GM18909 (cell line): ENCODE results near the gene FRMD4A.
"Not testable (repeated sequence)": the region's sequence is repeated elsewhere in the genome, so short reads cannot be mapped to it uniquely, and the experiment has no call there.

ENCODE experiments used
- ATAC-seq: cut with Tn5 transposase; IDR thresholded peaks from one replicate; pipeline ENCODE4 v1.9.1; 2021; ENCODE audit warnings: mild to moderate bottlenecking; ENCODE audit not compliant: unreplicated experiment, poor library complexity

FRMD4A gene

DNA sequence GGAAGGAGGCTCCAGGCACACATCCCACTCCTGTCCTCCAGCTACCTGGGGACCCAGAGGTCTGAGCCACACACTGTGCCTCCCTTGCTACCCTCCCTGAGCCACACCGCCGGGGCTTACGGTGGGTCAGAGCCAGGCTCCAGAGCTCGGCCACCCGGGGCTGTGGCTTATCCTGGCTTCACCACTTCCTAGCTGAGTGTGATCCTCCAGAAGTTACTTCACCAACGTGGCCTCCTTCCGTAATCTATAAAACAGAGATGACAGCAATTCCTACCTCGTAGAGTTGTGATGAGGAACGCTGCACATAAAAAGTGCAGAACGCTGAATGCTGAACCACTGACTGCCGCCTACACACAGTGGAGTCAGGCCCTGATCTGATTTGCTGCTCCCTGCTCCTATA lies 458.9 kb downstream of the FRMD4A start:
- ATAC-seq: no peak

DNA sequence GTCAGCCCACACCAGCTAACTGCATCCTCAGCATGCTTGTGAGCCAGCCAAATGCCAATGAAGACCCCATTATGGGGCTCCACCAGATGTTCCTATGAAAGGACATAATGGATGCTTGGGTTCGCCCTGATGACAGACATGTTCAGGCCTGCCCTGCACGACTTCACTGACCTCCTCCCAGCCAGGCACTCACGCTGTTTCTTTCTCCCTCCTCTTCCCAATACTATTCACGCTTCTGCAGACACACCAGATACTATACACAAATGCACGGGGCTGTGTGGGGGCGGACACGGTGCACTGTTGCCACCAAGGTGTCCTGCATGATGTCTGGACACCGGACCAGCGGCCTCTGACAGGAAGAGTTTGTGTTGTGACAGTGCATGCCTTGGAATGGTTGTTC lies 459.7 kb downstream of the FRMD4A start:
- ATAC-seq: no peak

DNA sequence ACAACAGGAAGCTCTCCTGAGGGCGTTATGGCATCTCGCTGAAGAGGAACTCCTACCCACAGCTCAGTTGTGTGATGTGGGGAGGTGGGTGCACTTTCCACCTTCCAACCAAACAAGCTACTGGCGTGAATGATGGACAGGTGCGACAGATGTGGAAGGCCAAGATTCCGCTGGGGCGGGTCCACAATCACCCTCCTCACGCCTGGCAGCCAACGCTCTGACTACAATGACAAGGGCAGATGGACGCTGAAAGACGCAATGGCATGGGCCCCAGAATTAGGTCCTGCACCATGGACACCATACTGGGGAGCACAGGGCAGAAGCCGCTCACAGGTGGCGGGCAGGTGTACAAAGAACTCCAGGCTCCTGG lies 461.4 kb downstream of the FRMD4A start:
- ATAC-seq: no peak

DNA sequence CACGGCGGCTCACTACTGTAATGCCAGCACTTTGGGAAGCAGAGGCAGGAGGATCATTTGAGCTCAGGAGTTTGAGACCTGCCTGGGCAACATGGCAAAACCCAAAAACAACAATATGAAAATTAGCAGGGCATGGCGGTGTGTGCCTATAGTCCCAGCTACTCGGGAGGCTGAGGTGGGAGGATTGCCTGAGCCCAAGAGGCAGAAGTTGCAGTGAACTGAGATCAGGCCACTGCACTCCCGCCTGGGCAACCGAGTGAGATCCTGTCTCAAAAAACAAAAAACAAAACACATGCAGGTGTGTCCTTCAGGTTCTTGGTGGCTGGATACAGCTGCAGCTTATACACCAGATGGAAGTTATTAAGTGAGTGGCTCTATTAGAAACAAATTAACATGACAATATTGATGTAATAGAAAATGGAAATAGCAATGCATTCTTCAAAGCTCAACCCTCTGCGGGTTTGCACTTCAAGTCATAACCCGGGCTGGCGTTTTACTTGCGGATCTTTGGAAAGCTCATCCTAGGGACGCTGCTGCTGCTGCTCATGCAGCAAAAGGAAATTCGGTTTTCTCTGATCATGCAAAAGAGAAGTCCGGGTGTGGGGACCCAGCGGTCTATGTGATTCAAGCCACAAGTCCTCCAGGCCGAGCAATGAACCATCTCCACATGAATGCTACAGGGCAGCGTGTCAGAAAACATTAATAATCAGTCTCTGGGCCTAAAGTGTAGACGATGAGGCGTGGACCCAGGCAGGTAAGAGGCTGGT lies 462.0 kb downstream of the FRMD4A start:
- no peak for ATAC-seq

DNA sequence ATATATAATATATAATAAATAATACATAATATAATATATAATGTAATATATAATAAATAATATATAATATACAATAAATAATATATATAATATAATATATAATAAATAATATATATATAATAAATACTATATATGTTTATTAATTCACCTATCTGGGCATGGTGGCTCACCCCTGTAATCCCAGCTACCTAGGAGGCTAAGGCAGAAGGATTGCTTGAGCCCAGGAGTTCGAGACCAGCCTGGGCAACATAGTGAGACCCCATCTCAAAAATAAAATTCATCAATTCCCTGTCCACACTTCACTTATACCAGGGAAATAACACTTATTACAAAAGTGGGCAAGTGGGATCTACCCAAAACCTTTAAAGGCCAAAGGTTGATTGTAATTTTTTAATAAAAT lies 462.9 kb downstream of the FRMD4A start:
- ATAC-seq: no peak

DNA sequence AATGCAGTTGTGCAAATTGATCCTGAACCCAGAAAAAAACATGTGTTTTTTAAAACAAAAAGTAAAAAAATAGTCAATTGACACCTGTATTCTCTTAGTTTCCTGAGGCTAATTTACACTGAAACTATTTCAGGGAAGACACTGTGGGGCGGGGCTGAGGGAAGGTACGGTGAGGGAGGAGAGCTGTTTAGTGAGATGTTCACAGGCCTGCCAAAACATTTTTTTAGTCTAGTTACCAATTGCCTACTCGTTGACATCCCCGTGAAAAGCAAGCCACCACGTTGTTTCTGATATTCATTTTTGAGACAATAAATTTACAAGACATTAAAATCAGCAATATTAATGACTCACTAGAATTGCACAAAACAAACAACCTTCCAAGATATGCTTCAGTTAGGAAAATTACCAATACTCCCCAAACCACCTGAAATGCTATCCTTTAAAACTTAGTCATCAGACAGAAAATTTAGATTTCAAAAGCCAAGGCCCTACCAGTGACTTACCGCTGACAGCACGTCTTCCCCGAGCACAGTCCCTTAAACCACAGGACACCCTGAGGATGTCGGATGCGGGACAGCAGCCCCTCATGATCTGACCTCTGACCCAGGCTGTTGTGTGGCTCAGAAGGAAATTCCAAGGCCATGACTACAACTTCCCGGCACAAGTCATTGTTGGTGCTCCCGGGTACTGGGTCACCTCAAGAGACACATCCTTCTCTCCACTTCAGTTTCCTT lies 464.8 kb downstream of the FRMD4A start:
- ATAC-seq: no peak

DNA sequence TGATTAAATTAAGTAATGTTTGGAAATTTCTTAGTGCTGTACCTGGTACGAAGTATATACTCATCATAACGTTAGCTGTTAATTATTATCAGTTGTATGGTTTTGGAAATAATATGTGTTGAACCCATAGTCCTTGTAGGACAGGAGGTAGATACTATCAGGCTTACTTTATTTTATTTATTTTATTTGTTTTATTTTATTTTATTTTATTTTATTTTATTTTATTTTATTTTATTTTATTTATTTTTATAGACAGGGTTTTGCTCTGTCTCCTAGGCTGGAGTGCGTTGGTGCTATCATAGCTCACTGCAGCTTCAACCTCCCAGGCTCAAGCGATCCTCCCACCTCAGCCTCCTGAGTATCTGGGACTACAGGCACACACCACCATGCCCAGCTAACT lies 465.5 kb downstream of the FRMD4A start:
- not testable (repeated sequence) for ATAC-seq

DNA sequence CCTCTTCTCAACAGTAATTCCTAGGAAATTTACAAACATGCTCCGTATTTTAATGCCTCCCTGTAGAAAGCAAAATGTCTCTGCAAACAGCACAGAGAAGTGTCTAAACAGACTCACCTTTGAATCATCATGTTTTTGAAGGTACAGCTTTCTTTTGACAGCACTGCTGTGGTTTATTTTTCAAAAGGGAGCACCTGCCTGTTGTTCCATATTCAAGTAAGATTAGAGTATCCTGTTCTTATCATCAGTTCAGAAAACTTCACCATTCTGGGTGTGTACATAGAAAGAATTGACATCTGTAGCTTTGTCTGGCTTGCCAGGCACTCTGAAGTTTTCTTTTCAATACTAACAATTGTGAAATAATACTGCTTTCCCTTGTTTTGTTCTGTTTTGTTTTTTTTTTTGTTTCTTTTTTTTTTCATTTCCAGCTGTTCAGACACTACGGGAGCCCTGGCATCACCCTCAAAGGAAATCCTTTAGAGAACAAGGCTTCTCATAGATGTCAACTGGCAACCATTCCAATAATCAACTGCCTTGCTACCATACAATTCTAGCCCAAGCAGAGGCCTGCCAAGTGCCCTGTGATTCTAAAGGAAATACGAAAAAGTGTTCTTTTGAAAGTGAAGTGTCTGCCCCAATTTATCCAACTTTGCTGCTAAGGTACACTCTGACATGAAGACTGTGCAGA lies 468.0 kb downstream of the FRMD4A start:
- no peak for ATAC-seq

DNA sequence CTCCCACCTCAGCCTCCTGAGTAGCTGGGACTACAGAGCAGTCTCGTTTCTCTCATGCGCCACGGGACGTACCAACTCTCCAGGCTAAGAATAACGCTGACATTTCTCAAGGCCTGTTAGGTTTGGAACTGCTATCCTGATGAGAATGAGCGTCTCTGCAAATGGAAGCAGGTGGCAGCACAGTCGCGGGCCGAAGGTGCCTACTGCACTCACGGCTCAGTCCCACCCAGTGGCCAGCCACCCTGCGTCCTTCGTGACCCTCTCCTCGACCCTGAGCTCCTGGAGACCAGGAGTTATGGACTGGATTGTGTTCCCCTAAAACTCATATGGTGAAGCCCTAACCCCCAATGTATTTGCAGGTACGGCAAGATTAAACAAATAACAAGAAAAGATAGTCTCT lies 469.8 kb downstream of the FRMD4A start:
- ATAC-seq: no peak

DNA sequence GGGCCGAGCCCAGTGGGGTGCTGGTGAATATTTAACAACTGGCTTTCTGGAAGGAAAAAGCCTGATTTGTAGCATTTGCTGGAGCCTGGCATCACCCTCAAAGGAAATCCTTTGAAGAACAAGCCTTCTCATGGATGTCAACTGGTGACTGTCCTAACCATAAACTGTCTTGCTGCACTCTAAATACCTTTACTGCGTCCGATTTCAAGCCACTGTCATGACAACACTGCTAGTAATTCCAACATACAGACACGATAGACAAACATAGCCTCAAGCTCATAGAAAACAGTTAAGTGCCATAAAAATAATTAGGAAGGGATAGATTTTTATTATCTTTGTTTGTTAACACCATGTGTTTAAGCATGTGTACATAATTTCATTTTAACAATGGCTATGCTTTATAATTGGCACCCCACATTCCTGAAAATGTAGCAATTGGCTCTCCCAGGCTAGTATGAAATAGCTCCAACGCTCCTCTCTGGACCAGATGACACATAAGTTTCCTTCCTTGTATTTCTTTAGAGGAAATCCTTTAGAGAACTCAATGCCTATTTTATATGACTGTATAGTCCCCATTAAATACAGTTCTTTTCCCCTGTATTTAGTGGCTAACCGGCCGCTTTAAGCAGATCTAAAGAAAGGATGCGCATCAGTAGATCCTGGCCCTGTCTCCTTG lies 470.6 kb downstream of the FRMD4A start:
- no peak for ATAC-seq

DNA sequence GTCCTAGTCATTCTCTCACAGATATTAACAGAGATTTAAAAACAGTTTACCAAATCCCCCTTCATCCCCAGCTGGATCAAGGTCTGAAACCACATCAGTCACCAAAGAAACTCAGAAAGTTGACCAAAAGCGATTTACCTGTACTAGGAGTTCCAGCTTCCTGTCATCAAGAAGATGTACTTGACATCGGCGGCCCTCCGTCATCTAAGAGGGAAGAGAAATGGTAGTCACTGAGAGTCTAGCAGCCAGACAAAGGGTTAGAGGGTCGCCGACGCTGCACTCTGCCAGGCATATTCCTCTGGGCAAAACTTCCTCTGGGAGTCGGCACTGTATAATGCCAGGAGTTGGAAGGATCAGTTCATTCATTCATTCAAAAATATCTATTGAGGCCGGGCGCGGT lies 472.0 kb downstream of the FRMD4A start:
- ATAC-seq: no peak

DNA sequence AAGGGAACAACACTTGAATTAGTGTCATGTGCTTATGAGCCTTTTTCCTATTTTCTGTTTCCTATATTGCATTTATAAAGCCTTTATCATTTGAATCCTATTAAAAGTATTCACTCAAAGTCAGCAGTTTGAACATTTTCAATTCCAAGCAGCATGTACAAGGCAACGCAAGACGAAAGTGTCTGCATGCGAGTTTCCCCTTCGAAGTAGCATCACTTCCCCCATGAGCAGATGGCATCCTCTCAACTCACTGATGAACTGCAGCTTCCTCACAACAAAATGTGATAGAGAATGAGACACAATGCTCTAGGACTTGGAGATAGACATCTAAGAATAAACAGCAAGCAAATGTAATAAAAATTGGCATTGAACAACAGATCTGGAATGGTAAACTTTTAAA lies 473.3 kb downstream of the FRMD4A start:
- ATAC-seq: no peak

DNA sequence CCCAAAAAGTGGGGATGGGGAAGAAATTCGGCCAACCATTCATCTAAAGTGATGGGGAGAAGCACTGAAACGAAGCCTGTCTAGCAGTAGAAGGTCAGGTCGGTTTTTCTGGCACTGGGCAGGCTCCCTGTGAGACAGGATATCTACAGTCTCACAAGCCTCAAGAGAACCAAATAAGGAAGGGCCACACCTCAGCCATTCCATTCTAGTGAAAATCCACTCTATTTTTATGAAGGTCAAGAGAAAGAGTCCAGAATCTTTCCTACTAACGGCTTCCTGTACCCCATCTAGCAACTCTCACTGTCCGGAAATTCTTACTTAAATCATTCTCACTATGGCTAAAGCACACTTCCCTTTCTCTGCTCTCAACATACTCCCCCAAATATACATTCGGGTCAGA lies 476.9 kb downstream of the FRMD4A start:
- ATAC-seq: no peak

DNA sequence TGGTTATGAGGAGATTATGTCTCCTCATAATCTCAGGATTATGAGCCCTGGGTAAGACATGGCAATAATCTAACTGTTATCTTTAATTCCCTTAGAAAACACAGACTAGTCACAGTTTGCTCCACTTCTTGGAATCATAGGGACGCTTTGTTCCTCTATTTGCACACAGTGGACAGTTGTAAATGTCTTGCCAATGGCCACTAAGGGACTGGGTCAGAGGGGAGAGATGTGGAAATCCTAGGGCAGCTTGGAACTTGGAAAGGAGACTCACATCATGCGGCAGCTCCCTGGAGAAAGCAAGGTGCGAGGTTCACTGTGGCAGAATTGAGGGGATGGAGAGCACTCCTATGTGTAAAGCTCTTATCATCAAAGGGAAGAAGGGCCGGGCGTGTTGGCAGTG lies 477.9 kb downstream of the FRMD4A start:
- ATAC-seq: no peak

DNA sequence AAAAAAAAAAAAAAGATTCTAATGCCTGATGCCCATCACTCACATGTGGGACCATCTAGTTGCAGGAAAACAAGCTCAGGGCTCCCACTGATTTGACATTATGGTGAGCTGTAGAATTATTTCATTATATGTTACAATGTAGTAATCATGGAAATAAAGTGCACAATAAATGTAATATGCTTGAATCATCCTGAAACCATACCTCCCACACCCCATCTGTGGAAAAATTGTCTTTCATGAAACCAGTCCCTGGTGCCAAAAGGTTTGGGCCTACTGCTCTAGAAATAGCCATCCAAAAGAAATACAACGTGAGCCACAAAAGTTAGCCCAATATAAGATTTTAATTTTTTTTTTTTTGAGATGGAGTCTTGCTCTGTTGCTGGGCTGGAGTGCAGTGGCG lies 478.8 kb downstream of the FRMD4A start:
- ATAC-seq: no peak

DNA sequence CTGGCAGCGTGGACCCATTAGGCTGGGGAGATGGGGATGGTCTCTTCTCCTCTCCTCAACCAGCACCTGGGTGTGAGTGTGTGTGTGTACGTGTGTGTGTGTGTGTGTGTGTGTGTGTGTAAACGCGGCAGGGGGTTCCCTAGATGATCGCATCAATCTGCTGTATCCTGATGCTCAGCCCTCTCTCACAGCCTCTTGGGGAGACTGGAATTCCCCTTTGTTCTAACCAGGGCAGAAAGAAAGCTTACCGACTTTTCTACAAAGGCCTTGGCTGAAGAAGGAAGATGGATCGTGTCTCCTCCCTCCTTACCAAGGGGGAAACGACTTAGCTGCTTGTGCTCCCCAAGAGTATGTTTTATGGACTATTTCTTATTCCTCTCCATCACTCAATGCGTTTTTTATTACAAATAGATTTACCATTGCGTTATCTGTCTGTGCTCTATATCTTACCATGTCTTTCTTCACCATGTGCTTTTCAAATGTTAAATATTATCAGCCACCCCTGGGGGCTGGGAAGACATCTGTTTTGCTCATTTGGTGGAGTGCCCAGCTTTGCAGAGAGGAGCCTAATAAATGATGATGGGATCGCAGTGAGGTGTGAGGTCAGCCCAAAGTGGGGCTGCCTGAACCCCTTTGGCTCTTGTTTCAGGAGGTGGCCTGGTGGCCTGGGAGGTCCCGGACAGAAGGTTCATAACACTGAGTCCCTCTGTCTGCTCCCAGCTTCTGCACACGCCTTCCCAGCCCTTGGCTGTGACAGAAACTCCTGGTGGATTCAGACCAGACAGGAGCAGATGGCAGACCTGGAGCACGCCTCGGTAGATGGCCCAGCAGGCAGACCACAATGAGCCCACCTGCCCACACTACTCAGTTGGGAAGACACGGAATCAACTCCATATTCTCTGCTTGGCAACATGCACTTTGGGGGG lies 481.9 kb downstream of the FRMD4A start:
- ATAC-seq: no peak

DNA sequence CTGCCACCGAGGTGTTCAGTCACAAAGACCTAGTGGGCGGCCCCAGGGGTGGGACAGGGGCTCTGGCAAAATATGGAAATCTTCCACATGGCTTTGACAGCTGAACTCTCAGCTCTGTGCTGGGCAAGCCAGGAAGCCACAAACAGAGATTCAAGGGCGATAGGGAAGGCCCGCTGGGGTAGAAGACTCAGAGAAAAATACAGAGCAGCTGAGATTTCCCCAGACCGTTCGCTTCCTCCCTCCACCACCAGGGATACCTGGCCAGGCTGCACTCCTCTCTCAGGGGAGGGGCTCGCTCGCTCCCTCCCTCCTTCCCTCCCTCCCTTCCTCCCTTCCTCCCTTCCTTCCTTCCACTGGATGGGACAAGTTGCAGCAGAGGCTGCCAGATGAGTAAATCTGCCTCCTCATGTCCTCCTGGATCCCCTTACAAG lies 483.5 kb downstream of the FRMD4A start:
- ATAC-seq: no peak

DNA sequence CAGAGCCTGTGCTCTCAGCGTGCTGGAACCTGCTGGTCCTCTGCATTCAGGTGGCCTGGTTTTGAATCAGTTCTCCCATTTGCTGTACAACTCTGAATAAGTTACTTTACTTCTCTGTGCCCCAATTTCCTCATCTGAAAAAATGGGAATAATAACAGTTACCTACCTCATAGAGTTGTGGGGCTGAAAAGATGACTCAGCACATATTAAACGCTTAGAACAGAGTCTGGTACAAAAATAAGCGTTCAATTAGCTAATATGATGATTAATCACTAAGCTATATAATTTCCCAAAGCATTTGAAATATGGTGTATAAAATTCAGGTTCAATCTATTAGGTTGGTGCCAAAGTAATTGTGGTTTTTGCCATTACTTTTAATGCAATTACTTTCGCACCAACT lies 484.8 kb downstream of the FRMD4A start:
- no peak for ATAC-seq

DNA sequence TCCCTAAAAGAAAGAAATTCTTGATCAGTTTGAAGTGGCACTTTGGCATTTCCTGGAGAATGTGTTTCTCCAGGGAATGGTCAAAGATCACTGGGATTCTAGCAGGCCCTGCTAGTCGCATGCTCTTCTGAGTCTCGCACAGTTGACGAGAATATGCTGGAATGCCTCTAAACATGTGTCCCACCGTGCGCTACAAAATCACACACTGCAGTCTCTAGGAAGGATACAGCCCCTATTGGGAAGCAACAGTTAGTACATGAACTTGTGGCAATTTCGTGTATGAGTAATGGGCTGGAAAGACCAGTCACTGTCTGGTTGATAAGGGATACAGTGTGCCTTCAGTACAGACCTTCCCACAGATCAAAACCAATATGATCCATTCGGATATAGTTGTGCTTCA lies 486.1 kb downstream of the FRMD4A start:
- ATAC-seq: no peak

DNA sequence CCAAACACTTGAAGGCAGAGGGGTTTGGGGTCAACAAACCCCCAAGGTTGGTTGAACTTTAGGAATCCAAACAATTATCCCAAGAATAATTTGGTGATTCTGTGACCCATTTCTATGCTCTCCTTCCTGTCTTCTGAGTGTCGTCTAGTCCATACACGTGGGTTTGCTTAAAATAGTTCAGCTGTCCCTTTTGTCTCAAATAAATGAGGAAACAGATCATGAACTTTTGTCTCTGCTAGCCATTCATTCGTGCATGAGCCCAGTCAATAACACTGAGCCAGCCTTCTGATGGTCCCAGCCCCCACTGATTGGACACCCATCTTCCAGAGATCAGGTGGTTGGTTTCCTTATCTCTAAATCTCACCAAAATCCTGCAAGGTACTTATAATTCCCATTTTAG lies 488.6 kb downstream of the FRMD4A start:
- no peak for ATAC-seq
